HS-27A (cell line): ENCODE measurements around the gene RUFY2.
"Not testable (repeated sequence)": the region's sequence is repeated elsewhere in the genome, so short reads cannot be mapped to it uniquely, and the experiment has no call there.

Source experiments
- DNase-seq: peaks from one replicate; pipeline ENCODE4 v3.0.0-alpha.2; 2012; ENCODE audit warnings: low read depth, missing footprints

Gene RUFY2

GRCh38 chr10:68327889-68328786 lies 78.9 kb downstream of the RUFY2 start:
- no peak for DNase-seq

- DNase-seq = not testable (repeated sequence)
Measured at GRCh38 chr10:68324396-68324795, 82.7 kb downstream of the RUFY2 start.

DNA sequence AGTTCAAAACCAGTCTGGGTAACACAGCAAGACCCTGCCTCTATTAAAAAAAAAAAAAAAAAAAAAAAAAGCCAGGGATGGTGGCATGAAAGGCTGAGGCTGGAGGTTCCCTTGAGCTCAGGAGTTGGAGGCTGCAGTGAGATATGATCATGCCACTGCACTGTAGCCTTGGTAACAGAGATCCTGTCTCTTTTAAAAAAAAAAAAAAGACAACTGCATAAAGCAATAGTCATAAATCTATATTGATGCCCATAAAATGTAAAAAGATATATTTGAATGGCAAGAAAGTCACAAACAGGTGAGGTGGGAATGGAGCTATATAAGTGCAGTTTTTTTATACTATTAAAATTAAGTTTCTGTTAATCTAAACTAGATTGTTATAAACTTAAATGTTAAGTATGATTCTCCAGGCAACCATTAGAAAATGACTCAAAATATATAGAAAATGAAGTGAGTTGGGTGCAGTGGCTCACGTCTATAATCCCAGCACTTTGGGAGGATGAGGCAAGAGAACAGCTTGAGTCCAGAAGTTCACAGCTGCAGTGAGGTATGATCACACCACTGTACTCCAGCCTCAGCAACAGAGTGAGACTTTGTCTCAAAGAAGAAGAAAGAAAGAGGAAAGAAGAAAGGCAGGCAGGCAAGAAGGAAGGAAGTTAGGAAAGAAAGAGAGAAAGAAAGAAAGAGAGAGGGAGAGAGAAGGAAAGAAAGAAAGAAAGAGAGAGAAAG lies 88.6 kb downstream of the RUFY2 start:
- DNase-seq = no peak

- no peak for DNase-seq
Measured at GRCh38 chr10:68315582-68315981, 91.5 kb downstream of the RUFY2 start.

- not testable (repeated sequence) for DNase-seq
Measured at GRCh38 chr10:68314930-68315329, 92.1 kb downstream of the RUFY2 start.

DNA sequence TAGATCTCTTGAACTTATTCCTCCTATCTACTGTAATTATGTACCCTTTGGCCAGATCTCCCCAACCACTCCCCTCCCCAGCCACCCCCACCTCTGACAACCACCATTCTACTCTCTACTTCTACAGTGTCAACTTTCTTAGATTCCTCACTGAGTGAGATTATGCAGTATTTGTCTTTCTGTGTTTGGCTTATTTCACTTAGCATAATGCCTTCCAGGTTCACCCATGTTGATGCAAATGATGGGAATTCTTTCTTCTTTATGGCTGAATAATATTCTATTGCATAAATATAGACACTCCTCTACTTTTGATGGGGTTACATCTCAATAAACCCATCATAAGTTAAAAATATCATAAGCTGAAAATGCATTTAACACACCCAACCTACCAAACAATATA lies 96.5 kb downstream of the RUFY2 start:
- no peak for DNase-seq

DNA sequence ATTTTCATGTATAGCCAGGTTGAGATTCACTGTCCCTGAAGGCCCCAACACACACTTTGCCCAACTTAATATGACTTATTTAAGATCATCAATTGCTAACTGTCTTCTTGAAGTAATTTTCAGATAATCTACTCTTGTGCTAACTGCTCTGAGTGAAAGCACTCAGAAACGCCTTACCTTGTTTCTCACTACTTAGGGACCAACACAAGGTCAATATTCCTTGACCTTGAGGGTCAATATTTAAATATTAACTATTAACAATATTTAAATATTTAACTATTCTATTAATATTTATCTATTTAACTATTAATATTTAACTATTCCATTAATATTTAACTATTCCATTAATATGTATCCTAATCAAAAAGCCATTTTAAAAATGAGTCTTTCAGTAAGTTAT lies 101.2 kb downstream of the RUFY2 start:
- DNase-seq = no peak

GRCh38 chr10:68303849-68304412 lies 103.1 kb downstream of the RUFY2 start:
- no peak for DNase-seq

DNA sequence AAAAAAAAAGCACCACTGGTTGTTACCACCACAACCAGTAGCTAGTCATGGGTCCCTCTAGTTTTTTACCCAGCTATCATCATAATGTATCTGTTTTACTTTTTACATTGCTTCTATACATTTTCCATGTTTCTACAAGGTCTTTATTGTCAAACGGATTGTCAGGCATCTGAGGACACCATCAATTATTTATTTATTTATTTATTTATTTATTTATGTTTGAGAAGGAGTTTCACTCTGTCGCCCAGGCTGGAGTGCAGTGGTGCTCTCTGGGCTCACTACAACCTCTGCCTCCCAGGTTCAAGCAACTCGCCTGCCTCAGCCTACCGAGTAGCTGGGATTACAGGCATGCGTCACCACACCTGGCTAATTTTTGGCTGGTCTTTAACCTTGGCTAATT lies 104.2 kb downstream of the RUFY2 start:
- no peak for DNase-seq

DNA sequence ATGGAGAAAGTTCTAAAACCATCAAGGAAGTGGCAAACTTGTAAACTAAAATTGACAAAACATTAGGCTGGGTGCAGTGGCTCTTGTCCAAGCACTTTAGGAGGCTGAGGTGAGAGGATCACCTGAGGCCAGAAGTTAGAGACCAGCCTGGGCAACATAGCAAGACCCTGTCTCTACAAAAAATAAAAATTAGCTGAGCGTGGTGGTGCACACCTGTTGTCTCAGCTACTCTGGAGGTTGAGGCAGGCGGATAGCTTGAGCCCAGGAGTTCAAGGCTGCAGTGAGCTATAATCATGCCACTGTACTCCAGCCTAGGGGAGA lies 104.6 kb downstream of the RUFY2 start:
- no peak for DNase-seq

DNA sequence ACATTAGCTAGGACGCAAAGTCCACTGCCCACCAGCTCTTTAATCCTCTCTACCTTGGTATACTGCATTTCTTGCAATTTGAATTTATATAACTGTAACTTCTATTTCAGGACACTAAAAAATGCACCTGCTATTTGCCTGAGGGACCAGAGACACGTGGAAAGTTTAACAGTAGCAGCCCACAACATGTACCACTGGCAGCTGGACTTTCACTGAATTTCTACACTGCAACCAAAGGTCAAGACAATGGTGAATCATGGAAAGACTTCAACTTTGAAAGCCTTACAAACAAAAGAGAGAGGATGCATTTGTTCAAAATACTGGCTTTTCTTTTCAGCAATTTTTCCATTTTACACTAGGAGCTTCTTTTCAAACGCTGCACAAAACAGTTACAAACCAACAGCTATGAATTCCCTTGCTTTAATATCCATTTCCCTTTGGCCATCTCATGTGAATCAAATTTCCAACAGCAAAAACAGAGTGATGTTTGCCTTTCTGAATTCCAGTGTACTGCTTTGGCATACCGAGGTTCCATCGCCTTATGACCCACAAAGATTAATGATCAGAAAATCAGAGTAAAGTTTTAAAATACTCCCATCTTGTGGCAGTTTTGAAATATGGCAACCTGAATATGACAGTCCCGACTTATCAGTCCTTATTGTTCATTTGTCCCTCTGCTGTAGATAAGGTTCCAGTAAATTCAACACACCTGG lies 105.1 kb downstream of the RUFY2 start:
- peak; percentile 12 for DNase-seq

DNA sequence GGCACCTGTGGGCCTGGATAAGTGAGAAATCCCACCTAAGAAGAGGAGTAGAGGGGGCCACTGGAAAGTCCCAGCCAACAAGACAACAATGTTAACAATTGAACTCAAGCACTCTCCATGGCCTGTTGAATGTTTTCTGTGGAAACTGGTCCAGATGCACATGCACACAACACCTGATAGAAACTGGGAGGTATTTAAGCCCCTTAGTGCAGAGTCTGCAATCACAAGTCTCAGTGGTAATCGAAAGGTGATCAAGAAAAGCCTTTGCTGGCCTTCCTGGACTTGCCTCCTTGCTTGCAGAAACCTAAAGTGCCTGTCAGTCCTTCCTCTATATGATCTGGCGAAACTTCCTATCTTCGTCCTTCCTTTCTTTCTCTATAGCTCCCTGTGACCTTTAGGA lies 105.8 kb downstream of the RUFY2 start:
- DNase-seq = no peak

- no peak for DNase-seq
Measured at GRCh38 chr10:68296843-68297663, 110.0 kb downstream of the RUFY2 start.
